Glutamatergic neuron (in vitro differentiated cells): ENCODE results near the gene FAM174C. TPM values are rescaled to one million over a fixed set of nuclear protein-coding genes. Genes with fewer than 3 reads are reported as not detected.
A peak's percentile ranks its signal among the peaks of the same experiment; 100 is the strongest.

Experiments used
- DNase-seq: peaks from one replicate; pipeline ENCODE4 v3.0.0; 2022
- H3K27ac Mint-ChIP-seq: one replicate; pipeline ENCODE4 v1.8.0; 2020; ENCODE audit warnings: mild to moderate bottlenecking, mixed read lengths, inconsistent platforms; ENCODE audit not compliant: unreplicated experiment
- H3K27me3 Mint-ChIP-seq: one replicate; pipeline ENCODE4 v1.8.0; 2020; ENCODE audit warnings: mild to moderate bottlenecking, moderate library complexity, mixed read lengths, inconsistent platforms; ENCODE audit not compliant: unreplicated experiment
- H3K36me3 Mint-ChIP-seq: one replicate; pipeline ENCODE4 v1.8.0; 2020; ENCODE audit warnings: mild to moderate bottlenecking, mixed read lengths, inconsistent platforms; ENCODE audit not compliant: unreplicated experiment
- H3K4me1 Mint-ChIP-seq: one replicate; pipeline ENCODE4 v1.8.0; 2020; ENCODE audit warnings: mild to moderate bottlenecking, low read depth, mixed read lengths, inconsistent platforms; ENCODE audit not compliant: unreplicated experiment
- H3K4me3 Mint-ChIP-seq: one replicate; pipeline ENCODE4 v1.8.0; 2020; ENCODE audit warnings: mild to moderate bottlenecking, mixed read lengths, inconsistent platforms; ENCODE audit not compliant: unreplicated experiment
- H3K9me3 Mint-ChIP-seq: one replicate; pipeline ENCODE4 v1.8.0; 2020; ENCODE audit warnings: mild to moderate bottlenecking, moderate library complexity, mixed read lengths, inconsistent platforms; ENCODE audit not compliant: unreplicated experiment
- total RNA-seq: library from RNA; stranded (reverse); fragmentation: NEBNext Ultra II Directional; extraction: Animal tissue kit (Norgen Biotek cat#: 25700); gene quantifications from one replicate; pipeline ENCODE4 v1.2.1, GENCODE V29; 2021; ENCODE audit not compliant: unreplicated experiment
- TF ChIP-seq, protein P1 (sequence below): fragments of 200-600 bp; sonication (generic); IDR thresholded peaks from one replicate; pipeline ENCODE4 v1.5.0; 2021; ENCODE audit not compliant: partially characterized antibody, unreplicated experiment

The FAM174C gene
- total RNA-seq, 1 donor from 2014 or later, result 17.3 TPM

DNA sequence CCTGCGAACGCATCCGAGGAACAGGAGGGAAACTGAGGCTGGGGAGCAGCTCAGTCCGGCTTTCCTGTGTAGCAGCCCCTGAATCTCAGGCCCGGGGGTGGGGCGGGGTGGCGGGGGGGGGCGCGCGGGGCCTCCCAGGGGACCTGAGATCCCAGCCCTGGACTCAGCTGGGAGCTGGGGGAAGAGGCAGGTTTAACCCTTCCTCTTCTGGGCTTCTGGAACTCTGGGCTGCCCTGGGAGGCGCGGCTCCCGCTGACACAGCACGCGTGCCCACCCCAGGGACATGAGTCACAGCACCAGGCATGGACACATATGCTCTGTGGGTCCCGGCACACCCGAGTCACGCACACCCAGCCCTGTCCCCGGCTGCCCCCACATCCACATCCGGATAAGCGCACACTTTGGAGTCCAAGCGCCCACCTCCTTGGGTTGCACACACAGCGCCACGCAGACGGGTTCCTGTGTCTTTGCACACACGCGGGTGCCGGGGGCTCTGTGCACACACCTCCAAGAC, 9.7 kb upstream of the FAM174C start:
- H3K27me3 Mint-ChIP-seq, result peaks cover 14% of the 10 kb centered on the region
- DNase-seq, result peak; percentile 63
- H3K9me3 Mint-ChIP-seq, result peaks cover 17% of the 10 kb centered on the region
- H3K36me3 Mint-ChIP-seq, result no peaks in the 10 kb centered on the region
- peak overlapping the region; percentile 72 for H3K4me3 Mint-ChIP-seq
- H3K27ac Mint-ChIP-seq, result peak overlapping the region; percentile 87
- peaks cover 37% of the 10 kb centered on the region for H3K4me1 Mint-ChIP-seq
- TF ChIP-seq, protein P1, sequence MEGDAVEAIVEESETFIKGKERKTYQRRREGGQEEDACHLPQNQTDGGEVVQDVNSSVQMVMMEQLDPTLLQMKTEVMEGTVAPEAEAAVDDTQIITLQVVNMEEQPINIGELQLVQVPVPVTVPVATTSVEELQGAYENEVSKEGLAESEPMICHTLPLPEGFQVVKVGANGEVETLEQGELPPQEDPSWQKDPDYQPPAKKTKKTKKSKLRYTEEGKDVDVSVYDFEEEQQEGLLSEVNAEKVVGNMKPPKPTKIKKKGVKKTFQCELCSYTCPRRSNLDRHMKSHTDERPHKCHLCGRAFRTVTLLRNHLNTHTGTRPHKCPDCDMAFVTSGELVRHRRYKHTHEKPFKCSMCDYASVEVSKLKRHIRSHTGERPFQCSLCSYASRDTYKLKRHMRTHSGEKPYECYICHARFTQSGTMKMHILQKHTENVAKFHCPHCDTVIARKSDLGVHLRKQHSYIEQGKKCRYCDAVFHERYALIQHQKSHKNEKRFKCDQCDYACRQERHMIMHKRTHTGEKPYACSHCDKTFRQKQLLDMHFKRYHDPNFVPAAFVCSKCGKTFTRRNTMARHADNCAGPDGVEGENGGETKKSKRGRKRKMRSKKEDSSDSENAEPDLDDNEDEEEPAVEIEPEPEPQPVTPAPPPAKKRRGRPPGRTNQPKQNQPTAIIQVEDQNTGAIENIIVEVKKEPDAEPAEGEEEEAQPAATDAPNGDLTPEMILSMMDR, result no peak

DNA sequence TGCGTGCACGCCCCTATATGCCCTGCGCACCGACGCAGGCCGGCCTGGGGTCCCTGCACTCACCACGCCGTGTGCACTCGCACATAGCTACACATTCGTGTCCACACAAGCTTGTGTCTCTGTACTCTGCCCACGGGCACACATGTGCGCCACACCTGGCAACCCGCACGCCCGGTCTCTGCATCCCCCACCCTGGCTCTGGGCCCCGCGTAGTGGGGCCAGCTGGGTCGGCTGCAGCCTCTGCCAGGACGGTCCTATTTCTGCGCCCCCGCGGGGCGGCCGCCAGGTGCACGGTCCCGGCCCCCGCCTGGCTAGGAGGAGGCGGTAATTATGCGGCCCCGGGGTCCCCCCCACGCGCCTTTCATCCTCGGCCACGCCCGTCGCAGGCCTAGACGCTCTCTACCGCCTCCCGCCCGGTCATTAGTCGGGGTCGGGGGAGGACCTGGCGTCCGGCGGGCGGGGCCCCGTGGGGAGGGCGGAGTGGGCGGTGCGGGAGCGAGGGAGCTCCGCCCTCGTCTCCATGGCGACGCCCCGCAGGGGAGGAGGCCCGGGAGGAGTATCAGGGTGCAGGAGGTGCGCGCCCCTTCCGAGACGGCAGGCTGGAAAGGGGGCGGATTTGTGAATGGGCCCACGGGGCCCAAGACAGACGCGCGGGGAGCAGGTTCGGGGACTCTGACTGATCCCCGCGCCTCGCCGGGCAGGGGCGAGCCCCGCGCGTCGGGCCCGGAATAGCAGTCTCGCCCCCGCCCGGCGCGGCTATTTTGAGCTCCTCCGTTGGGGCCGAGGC, 9.0 kb upstream of the FAM174C start:
- Mint-ChIP-seq H3K9me3 (peaks cover 16% of the 10 kb centered on the region), H3K27me3 (peaks cover 13% of the 10 kb centered on the region), H3K36me3 (no peaks in the 10 kb centered on the region), H3K4me3 (peak overlapping the region; percentile 72), H3K4me1 (peaks cover 41% of the 10 kb centered on the region), H3K27ac (peak overlapping the region; percentile 87)
- TF ChIP-seq, protein P1, result no peak
- peak; percentile 85 for DNase-seq

DNA sequence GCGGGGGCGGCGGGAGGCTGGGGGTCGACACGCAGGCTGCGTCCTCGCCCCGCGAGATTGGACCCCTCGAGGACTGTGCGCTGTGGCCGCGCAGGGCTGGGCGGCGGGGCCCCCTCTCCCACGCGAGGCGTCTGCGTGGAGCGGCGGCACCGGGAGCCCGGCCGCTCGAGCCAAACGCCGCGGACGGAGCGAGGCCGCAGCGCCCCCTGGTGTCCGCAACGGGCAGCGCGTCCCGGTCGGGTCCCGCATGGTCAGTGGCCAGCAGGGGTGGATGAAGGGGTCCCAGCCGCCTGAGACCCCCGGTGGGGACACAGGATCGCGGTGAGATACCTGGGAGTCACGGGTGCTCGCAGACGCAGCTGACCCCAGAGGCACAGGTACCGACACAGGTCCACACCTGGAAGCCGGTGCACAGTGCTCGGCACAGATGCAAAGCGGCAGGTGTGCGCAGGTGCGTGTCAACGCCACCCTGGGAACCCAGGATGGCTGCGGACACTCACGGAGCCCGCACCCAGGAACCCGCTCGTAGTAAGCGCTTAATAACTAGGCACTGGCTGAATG, 8.3 kb upstream of the FAM174C start:
- peaks cover 13% of the 10 kb centered on the region for H3K9me3 Mint-ChIP-seq
- TF ChIP-seq, protein P1, result peak; percentile 99
- H3K36me3 Mint-ChIP-seq, result no peaks in the 10 kb centered on the region
- H3K27me3 Mint-ChIP-seq, result peaks cover 15% of the 10 kb centered on the region
- peak overlapping the region; percentile 76 for H3K4me3 Mint-ChIP-seq
- peaks cover 37% of the 10 kb centered on the region for H3K4me1 Mint-ChIP-seq
- DNase-seq, result peak; percentile 91
- peak overlapping the region; percentile 38 for H3K27ac Mint-ChIP-seq

DNA sequence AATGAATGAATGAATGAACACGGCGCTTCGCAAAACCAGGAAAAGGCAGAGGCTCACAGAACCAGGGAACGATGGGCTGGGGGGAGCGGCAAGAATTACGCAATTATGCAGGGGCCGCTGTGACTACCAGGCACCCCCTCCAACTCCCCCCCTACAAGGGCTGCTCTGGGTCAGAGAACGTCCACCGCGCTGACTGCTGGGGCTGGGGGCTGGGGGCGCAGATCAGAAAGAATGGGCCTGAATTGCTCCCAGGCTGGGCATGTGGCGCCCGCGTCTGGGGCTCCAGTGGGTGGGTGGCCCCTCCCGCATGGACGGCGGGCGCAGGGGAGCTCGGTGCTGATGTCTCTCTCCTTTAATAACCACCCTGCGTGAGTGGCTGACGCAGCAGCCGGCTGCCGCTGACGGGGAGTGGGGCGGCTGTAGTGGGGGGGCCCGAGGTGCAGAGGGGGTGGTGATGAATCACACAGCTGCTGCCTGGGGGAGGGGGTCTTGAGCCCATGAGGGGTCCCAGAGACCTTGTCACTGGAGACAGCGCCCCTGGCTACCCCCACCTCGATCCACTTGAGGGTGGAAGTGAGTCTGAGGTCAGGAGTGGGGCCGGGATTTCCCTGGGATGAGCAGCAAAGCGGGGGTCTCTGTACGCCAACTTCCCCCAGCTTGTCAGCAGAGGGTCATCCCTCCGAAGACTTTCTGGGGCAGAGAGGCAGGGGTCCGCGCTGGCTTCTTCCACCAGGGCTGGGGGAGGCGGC, 7.7 kb upstream of the FAM174C start:
- Mint-ChIP-seq H3K9me3 (peaks cover 15% of the 10 kb centered on the region), H3K36me3 (no peaks in the 10 kb centered on the region), H3K27ac (peak overlapping the region; percentile 38), H3K27me3 (peaks cover 15% of the 10 kb centered on the region), H3K4me1 (peaks cover 41% of the 10 kb centered on the region), H3K4me3 (peak overlapping the region; percentile 76)
- TF ChIP-seq, protein P1, result no peak
- DNase-seq, result no peak
